Naive B cell (primary cell): Measurements from ENCODE around the gene PACSIN2. TPM values are rescaled to one million over a fixed set of nuclear protein-coding genes. Genes with fewer than 3 reads are reported as not detected.

Experiments
- ATAC-seq, 2 donors: fragments of 150-1000 bp; cut with Tn5 transposase; 2 replicates each; pipeline ENCODE4 v1.10.0; 2021; ENCODE audit warnings: low read depth in 2 of 2, mild to moderate bottlenecking in 2 of 2, moderate library complexity in 2 of 2
- DNase-seq: peaks from one replicate; pipeline ENCODE4 v3.0.0; 2022
- H3K27ac Mint-ChIP-seq, 6 donors: one replicate each; pipeline ENCODE4 v1.8.0; 2020 to 2022; ENCODE audit warnings: mild to moderate bottlenecking in 6 of 6, mixed read lengths in 6 of 6, moderate library complexity in 5 of 6, inconsistent platforms in 2 of 6
- H3K27me3 Mint-ChIP-seq, 3 donors: one replicate each; pipeline ENCODE4 v1.8.0; 2021 to 2022; ENCODE audit warnings: mixed read lengths in 3 of 3, mild to moderate bottlenecking in 1 of 3
- H3K36me3 Mint-ChIP-seq, 2 donors: one replicate each; pipeline ENCODE4 v1.8.0; 2020 to 2022; ENCODE audit warnings: mixed read lengths in 2 of 2, inconsistent platforms in 1 of 2, mild to moderate bottlenecking in 1 of 2
- H3K4me1 Mint-ChIP-seq, 3 donors: one replicate each; pipeline ENCODE4 v1.8.0; 2020 to 2022; ENCODE audit warnings: mixed read lengths in 3 of 3, inconsistent platforms in 1 of 3, mild to moderate bottlenecking in 1 of 3, moderate library complexity in 1 of 3
- H3K4me3 Mint-ChIP-seq, 8 donors: one replicate each; pipeline ENCODE4 v1.8.0; 2020 to 2022; ENCODE audit warnings: mild to moderate bottlenecking in 8 of 8, mixed read lengths in 8 of 8, moderate library complexity in 8 of 8, inconsistent platforms in 2 of 8
- H3K9me3 Mint-ChIP-seq, 7 donors: one replicate each; pipeline ENCODE4 v1.8.0; 2020 to 2022; ENCODE audit warnings: mixed read lengths in 7 of 7, mild to moderate bottlenecking in 5 of 7, inconsistent platforms in 2 of 7, moderate library complexity in 1 of 7
- polyA plus RNA-seq, 6 donors: library from polyadenylated mRNA; unstranded; fragments of 300-500 nt; fragmentation: Illumina TruSeq; gene quantifications; one replicate each; pipeline ENCODE4 v1.2.3, GENCODE V29; 2021; ENCODE audit warnings: low read depth in 6 of 6

The PACSIN2 gene
- polyA plus RNA-seq, 6 donors from 2014 or later, result 30.9 to 43.4 (median 37.3) TPM

DNA sequence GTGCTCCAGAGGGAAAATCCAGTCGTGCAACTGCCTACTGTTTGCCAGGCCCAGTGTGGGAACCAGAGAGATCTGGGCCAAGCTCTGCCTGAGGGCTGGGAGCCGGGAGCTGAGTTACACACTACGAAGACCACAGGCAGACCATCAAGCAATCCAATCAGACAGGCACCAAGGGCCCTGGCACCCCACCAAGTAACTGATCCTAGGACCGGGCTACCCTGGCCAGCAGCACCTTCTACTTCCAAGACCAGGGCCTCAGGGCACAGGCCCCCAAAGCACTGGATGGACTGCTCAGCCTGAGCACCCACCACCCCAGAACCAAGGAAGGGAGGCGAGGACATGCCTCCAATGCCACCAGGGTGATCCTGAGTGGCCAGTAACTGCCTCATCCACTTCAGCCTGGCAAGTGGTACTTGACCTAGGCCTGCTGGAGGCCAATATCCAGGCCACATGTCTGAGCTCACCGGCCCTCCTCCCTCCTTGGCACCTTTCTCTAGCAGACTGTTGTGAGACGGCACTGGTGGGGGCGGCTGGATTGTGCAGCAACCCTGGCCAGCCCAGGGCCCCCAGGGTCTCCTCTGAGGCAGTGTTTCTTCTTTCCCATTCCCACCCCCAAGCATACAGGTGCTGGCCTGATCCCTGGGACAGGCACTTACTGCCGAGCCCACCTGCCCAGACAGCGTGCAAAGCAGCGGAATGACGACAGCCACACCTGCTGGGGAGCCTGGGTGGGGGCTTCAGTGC, 137.2 kb downstream of the PACSIN2 start:
- ATAC-seq, result no peak
- Mint-ChIP-seq H3K4me1 (peaks cover 0 to 1% (median 0%) of the 10 kb centered on the region in 3 donors), H3K4me3 (no peak overlapping the region), H3K27me3 (no peaks in the 10 kb centered on the region), H3K36me3 (peaks cover 1 to 13% of the 10 kb centered on the region in 2 donors), H3K27ac (no peak overlapping the region), H3K9me3 (no peaks in the 10 kb centered on the region)
- no peak for DNase-seq

DNA sequence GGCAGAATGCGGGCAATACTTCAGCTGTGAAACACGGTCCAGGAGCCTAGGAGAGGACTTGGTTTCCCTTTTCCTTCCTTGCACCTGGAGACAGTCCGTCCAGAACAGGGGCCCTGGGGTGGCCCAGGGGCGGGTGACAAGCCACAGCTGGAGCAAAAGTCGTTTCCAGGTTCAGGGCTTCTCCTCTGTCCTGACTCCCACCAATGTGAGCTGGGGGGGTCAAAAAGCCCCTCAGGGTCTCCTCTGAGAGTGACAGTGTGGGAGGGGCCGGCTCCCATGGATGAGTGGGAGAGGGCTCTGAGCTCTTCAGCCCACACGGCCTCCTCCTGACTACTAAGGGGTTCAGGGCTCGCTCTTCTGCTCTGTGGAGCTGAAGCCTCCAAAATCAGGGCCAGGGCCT, 137.8 kb downstream of the PACSIN2 start:
- peaks cover 0 to 13% of the 10 kb centered on the region in 2 donors for H3K36me3 Mint-ChIP-seq
- H3K9me3 Mint-ChIP-seq, result no peaks in the 10 kb centered on the region
- H3K4me1 Mint-ChIP-seq, result no peaks in the 10 kb centered on the region
- ATAC-seq (no peak), DNase-seq (no peak)
- H3K27ac Mint-ChIP-seq, result no peak overlapping the region
- no peak overlapping the region for H3K4me3 Mint-ChIP-seq
- H3K27me3 Mint-ChIP-seq, result no peaks in the 10 kb centered on the region

GRCh38 chr22:42876041-42876440, 138.9 kb downstream of the PACSIN2 start:
- H3K4me3 Mint-ChIP-seq, result no peak overlapping the region
- peak overlapping the region in 1 of 6 donors; percentile 77 for H3K27ac Mint-ChIP-seq
- ATAC-seq (no peak), DNase-seq (no peak)
- H3K27me3 Mint-ChIP-seq, result no peaks in the 10 kb centered on the region
- H3K9me3 Mint-ChIP-seq, result no peaks in the 10 kb centered on the region
- H3K4me1 Mint-ChIP-seq, result no peaks in the 10 kb centered on the region
- H3K36me3 Mint-ChIP-seq, result peaks cover 0 to 13% of the 10 kb centered on the region in 2 donors

- no peak for DNase-seq
- H3K27ac Mint-ChIP-seq, result peak overlapping the region in 1 of 6 donors; percentile 38
- peaks cover 0 to 13% of the 10 kb centered on the region in 2 donors for H3K36me3 Mint-ChIP-seq
- ATAC-seq, result no peak
- H3K4me3 Mint-ChIP-seq, result no peak overlapping the region
- no peaks in the 10 kb centered on the region for H3K27me3 Mint-ChIP-seq
- peaks cover 0 to 3% (median 0%) of the 10 kb centered on the region in 3 donors for H3K4me1 Mint-ChIP-seq
- H3K9me3 Mint-ChIP-seq, result no peaks in the 10 kb centered on the region
Observed at GRCh38 chr22:42874010-42874409, 140.9 kb downstream of the PACSIN2 start.

DNA sequence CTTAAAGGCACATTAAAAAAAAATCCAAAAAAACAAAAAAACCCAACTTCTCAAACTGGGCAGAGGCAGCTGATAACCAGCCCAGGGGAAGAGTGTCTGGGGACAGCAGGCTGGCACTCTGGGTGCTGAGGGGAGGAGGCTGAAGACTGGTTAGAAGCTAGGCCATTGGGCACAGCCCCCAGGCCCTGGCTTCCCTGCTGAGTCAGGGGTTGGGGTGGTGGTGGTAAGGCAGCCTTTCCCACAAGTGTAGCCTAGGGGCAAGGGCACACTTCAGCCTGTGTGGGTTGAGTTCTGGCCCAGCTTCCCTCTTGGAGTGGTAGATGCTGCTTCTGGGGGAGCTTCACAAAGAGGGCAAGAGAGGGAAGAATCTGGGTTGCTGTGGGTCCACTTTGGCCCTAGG, 141.6 kb downstream of the PACSIN2 start:
- no peak for ATAC-seq
- no peak overlapping the region for H3K4me3 Mint-ChIP-seq
- H3K27ac Mint-ChIP-seq, result peak overlapping the region in 3 of 6 donors; percentile 19 to 58 (median 33)
- H3K4me1 Mint-ChIP-seq, result peaks cover 0 to 3% (median 0%) of the 10 kb centered on the region in 3 donors
- DNase-seq, result no peak
- no peaks in the 10 kb centered on the region for H3K9me3 Mint-ChIP-seq
- no peaks in the 10 kb centered on the region for H3K27me3 Mint-ChIP-seq
- peaks cover 0 to 13% of the 10 kb centered on the region in 2 donors for H3K36me3 Mint-ChIP-seq

DNA sequence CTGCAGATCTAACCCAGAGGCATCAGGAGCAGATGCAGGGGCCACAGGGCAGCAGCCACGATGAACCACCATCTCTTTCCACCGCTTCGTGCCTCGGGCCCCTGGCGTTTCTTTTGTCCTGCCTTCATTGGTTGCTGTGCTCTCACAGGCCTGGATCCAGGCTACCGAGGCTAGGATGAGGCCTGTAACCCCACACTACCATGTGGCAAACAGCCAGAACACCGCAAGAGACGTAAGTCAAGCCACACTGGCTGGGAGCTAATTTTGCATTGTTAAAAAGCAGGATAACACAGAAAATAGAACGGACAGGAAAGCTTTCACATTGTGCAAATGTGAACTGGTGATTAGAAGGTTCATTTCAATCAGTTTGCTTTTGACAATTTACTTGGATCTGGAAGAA, 142.1 kb downstream of the PACSIN2 start:
- peak overlapping the region in 2 of 6 donors; percentile 34 to 58 for H3K27ac Mint-ChIP-seq
- H3K4me3 Mint-ChIP-seq, result no peak overlapping the region
- H3K36me3 Mint-ChIP-seq, result peaks cover 0 to 13% of the 10 kb centered on the region in 2 donors
- no peaks in the 10 kb centered on the region for H3K27me3 Mint-ChIP-seq
- no peak for DNase-seq
- no peaks in the 10 kb centered on the region for H3K9me3 Mint-ChIP-seq
- H3K4me1 Mint-ChIP-seq, result peaks cover 1 to 5% (median 2%) of the 10 kb centered on the region in 3 donors
- no peak for ATAC-seq

GRCh38 chr22:42871146-42872050, 143.6 kb downstream of the PACSIN2 start:
- ATAC-seq (no peak), DNase-seq (no peak)
- peak overlapping the region in 1 of 6 donors; percentile 51 for H3K27ac Mint-ChIP-seq
- H3K27me3 Mint-ChIP-seq, result no peaks in the 10 kb centered on the region
- H3K4me1 Mint-ChIP-seq, result peaks cover 4 to 8% (median 7%) of the 10 kb centered on the region in 3 donors
- peaks cover 0 to 2% of the 10 kb centered on the region in 2 donors for H3K36me3 Mint-ChIP-seq
- H3K4me3 Mint-ChIP-seq, result no peak overlapping the region
- H3K9me3 Mint-ChIP-seq, result no peaks in the 10 kb centered on the region

GRCh38 chr22:42869888-42870480, 145.0 kb downstream of the PACSIN2 start:
- peaks cover 4 to 13% (median 9%) of the 10 kb centered on the region in 3 donors for H3K4me1 Mint-ChIP-seq
- peaks cover 0 to under 1% (median 0%) of the 10 kb centered on the region in 7 donors for H3K9me3 Mint-ChIP-seq
- ATAC-seq, result no peak
- no peak overlapping the region for H3K4me3 Mint-ChIP-seq
- H3K36me3 Mint-ChIP-seq, result peaks cover 0 to under 1% of the 10 kb centered on the region in 2 donors
- DNase-seq, result no peak
- no peaks in the 10 kb centered on the region for H3K27me3 Mint-ChIP-seq
- peak overlapping the region in 1 of 6 donors; percentile 15 for H3K27ac Mint-ChIP-seq

DNA sequence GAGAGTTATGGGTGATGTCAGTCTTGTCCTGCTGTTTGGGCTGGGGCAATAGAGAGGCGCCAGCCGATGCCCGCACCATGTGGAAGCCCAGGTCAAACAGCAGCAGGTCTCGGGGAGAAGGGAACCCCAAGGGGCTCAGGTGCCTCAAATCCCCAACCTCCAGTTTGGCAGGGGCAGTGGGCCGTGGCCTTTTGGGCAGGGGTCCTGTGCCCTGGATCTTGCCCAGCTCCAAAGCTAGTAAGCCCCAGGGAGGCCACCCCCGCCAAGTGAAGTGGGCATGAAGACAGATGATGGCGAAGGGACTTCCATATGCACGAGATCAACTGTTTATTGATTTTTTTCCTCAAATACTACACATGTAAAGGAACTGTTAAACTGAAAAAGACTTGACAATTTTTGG, 145.5 kb downstream of the PACSIN2 start:
- Mint-ChIP-seq H3K9me3 (peaks cover 0 to 5% (median 0%) of the 10 kb centered on the region in 7 donors), H3K27ac (peak overlapping the region in 1 of 6 donors; percentile 15), H3K36me3 (peaks cover 0 to 6% of the 10 kb centered on the region in 2 donors), H3K4me3 (no peak overlapping the region), H3K27me3 (no peaks in the 10 kb centered on the region), H3K4me1 (peaks cover 8 to 19% (median 13%) of the 10 kb centered on the region in 3 donors)
- ATAC-seq (no peak), DNase-seq (no peak)

DNA sequence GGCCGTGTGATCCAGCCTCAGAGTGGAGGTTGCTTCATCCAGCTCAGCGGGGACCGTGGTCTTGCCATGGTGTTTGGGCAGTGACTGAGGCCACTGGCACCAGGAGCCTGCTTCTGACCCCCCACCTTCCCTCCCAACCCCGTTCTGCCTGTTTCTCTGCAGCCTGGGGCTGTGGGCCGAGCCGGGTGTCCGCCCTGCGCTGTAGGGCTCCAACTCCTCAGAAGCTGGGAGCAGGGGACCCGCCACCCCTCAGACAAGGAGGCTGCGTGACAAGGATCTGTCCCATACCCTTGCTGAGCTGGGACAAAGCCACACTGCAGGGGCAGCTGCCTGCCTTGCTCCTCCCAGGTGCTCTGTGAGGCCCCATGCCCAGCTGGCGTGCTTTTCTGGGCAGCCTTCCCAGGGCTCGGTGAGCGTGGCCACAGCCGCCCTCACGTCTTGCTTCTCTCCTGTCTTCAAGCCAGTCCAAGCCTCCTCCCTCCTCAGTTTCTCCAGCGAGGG, 146.1 kb downstream of the PACSIN2 start:
- peaks cover 0 to 6% of the 10 kb centered on the region in 2 donors for H3K36me3 Mint-ChIP-seq
- ATAC-seq, result no peak
- no peak overlapping the region for H3K4me3 Mint-ChIP-seq

GRCh38 chr22:42866100-42866499, 148.8 kb downstream of the PACSIN2 start:
- peak overlapping the region in 1 of 6 donors; percentile 10 for H3K27ac Mint-ChIP-seq
- peaks cover 15 to 45% (median 29%) of the 10 kb centered on the region in 3 donors for H3K4me1 Mint-ChIP-seq
- no peaks in the 10 kb centered on the region for H3K27me3 Mint-ChIP-seq
- DNase-seq, result no peak
- H3K9me3 Mint-ChIP-seq, result peaks cover 3 to 14% (median 7%) of the 10 kb centered on the region in 7 donors
- no peak for ATAC-seq
- H3K36me3 Mint-ChIP-seq, result peaks cover 5 to 14% of the 10 kb centered on the region in 2 donors
- H3K4me3 Mint-ChIP-seq, result no peak overlapping the region

More for the DNA sequence above, 146.1 kb downstream of the PACSIN2 start:
- DNase-seq, result no peak
- H3K27me3 Mint-ChIP-seq, result no peaks in the 10 kb centered on the region
- H3K27ac Mint-ChIP-seq, result no peak overlapping the region
- H3K4me1 Mint-ChIP-seq, result peaks cover 8 to 24% (median 13%) of the 10 kb centered on the region in 3 donors
- peaks cover 0 to 6% (median under 1%) of the 10 kb centered on the region in 7 donors for H3K9me3 Mint-ChIP-seq

GRCh38 chr22:42865536-42865935, 149.4 kb downstream of the PACSIN2 start:
- H3K4me1 Mint-ChIP-seq, result peaks cover 20 to 51% (median 35%) of the 10 kb centered on the region in 3 donors
- no peak for DNase-seq
- H3K9me3 Mint-ChIP-seq, result peaks cover 3 to 14% (median 7%) of the 10 kb centered on the region in 7 donors
- no peaks in the 10 kb centered on the region for H3K27me3 Mint-ChIP-seq
- ATAC-seq, result no peak
- peaks cover 5 to 14% of the 10 kb centered on the region in 2 donors for H3K36me3 Mint-ChIP-seq
- H3K4me3 Mint-ChIP-seq, result no peak overlapping the region
- peak overlapping the region in 1 of 6 donors; percentile 10 for H3K27ac Mint-ChIP-seq
